Measurements from ENCODE around the gene CACNB2. TPM values are rescaled to one million over a fixed set of nuclear protein-coding genes. Genes with fewer than 3 reads are reported as not detected.

The CACNB2 gene
- total RNA-seq, 2 experiments from 2014 or later, result not detected

DNA sequence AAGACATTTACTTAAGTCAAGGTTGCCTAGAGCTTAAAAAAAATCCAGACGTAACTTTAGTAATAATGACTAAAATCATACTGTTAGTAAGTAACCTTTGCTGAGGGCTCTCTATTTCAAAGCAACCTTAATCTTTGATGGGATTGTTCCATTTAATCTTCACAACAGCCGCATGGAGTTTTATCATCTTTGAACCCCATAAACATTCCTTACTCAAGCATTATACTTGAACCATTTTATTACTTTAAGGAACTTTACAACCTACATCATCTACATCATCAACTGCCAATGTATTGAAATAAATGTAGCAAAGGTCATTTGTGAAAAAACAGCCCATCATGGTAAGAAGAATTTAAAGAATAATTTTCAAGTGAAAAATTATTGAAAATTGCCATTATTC is 22.9 kb upstream of the CACNB2 start:
- Mint-ChIP-seq H3K9me3 (ENCODE audit: low read depth) (no peaks in the 10 kb centered on the region), H3K27me3 (no peaks in the 10 kb centered on the region), H3K36me3 (ENCODE audit: low read depth) (no peaks in the 10 kb centered on the region), H3K4me3 (no peak overlapping the region), H3K4me1 (no peaks in the 10 kb centered on the region), H3K27ac (no peak overlapping the region)
- intact Hi-C loops (cut with DNase I, micrococcal nuclease), result no loop called here
- no peak for DNase-seq
- no peak for ATAC-seq
- ChIA-PET POLR2A (no interaction called here), CTCF (interaction anchor here (0.8 to 1.3 kb wide), 2 partner anchors 9 to 10 kb away, joined by 4 to 5 read pairs; no protein-coding TSS in a partner anchor)

DNA sequence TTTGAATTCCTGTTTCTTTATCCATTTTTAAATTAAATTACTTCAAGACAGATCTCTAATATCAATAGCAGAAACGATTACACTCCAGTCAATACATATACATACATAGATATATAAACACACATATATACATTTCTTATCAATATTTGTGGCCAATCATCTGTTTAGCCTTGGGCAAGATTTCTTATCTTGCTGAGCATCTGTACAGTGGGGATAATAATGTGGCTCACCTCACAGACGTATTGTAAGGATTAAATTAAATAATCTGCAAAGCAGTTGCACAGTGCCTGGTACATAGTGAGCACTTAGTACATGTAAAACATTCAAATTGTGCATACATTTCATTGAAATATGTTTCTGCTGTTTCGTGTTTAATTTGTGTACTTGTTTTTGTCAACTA is 17.5 kb upstream of the CACNB2 start:
- POLR2A ChIA-PET, result no interaction called here
- CTCF ChIA-PET, result no interaction called here

DNA sequence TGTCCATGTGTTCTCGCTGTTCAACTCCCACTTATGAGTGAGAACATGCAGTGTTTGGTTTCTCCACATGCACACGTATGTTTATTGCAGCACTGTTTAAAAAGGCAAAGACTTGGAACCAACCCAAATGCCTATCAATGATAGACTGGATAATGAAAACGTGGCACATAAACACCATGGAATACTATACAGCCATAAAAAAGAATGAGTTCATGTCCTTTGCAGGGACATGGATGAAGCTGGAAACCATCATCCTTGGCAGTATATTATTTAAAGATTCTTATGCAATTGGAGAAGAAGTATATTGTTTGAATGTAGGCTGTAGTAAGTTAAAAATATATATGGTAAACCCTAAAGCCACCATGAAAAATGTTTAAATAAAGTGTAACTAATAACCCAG is 7.2 kb upstream of the CACNB2 start:
- DNase-seq (no peak), ATAC-seq (no peak)
- Mint-ChIP-seq H3K4me3 (no peak overlapping the region), H3K27me3 (peaks cover 5% of the 10 kb centered on the region), H3K4me1 (no peaks in the 10 kb centered on the region), H3K27ac (no peak overlapping the region), H3K36me3 (ENCODE audit: low read depth) (no peaks in the 10 kb centered on the region), H3K9me3 (ENCODE audit: low read depth) (no peaks in the 10 kb centered on the region)
- ChIA-PET POLR2A (no interaction called here), CTCF (no interaction called here)
- intact Hi-C loops (cut with DNase I, micrococcal nuclease), result no loop called here

More for the DNA sequence above, 17.5 kb upstream of the CACNB2 start:
- DNase-seq, result no peak
- H3K9me3 Mint-ChIP-seq (ENCODE audit: low read depth), result no peaks in the 10 kb centered on the region
- H3K4me3 Mint-ChIP-seq, result no peak overlapping the region
- peaks cover 2% of the 10 kb centered on the region for H3K27me3 Mint-ChIP-seq
- no peaks in the 10 kb centered on the region for H3K36me3 Mint-ChIP-seq (ENCODE audit: low read depth)
- H3K4me1 Mint-ChIP-seq, result no peaks in the 10 kb centered on the region
- no peak overlapping the region for H3K27ac Mint-ChIP-seq
- no peak for ATAC-seq
- intact Hi-C loops (cut with DNase I, micrococcal nuclease), result no loop called here

DNA sequence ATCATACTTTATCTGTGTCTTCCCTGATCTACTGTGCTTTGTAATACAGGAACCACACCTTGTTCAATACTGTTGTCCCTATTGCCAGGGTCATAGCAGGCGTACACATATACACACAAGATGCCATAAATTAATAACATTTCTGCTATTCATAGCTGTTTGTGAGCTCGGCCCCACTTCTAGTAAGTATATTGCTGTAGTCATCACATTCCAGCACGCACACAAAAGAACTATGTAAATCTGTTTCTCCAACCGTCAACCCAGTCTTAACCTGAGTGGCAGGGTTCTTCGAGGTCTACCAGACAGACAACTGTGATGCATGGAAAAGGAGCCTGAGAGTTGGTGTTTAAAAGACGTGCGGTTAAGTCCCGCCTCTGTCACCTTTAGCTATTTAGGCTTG is 5.7 kb upstream of the CACNB2 start:
- Mint-ChIP-seq H3K36me3 (ENCODE audit: low read depth) (no peaks in the 10 kb centered on the region), H3K4me3 (no peak overlapping the region), H3K27me3 (peaks cover 9% of the 10 kb centered on the region), H3K27ac (no peak overlapping the region), H3K4me1 (no peaks in the 10 kb centered on the region), H3K9me3 (ENCODE audit: low read depth) (no peaks in the 10 kb centered on the region)
- no peak for ATAC-seq
- ChIA-PET CTCF (interaction anchor here (0.5 kb wide), 1 partner anchor 153 kb away, joined by 3 read pairs; no protein-coding TSS in a partner anchor), POLR2A (no interaction called here)
- no peak for DNase-seq
- intact Hi-C loops (cut with DNase I, micrococcal nuclease), result no loop called here

DNA sequence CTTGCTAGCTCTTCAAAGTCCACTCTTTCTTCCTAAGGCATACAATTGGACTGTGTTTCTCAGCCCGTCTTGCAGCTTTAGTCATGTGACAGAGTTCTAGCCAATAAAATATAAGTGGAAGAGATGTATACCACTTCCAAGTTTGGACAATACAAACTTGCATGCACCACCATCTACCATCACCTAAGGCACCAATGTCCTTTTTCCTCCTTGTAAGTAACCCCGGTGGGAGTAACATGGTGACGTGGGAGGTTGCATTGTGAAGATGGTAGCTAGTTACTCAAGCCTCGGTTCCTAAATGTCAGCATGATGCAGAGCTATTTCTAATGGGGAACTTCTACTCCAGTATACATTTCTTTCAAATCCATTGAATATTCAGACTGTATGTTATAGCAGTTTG is 5.3 kb upstream of the CACNB2 start:
- Mint-ChIP-seq H3K4me1 (no peaks in the 10 kb centered on the region), H3K4me3 (no peak overlapping the region), H3K9me3 (ENCODE audit: low read depth) (no peaks in the 10 kb centered on the region), H3K27me3 (peaks cover 13% of the 10 kb centered on the region), H3K36me3 (ENCODE audit: low read depth) (no peaks in the 10 kb centered on the region), H3K27ac (no peak overlapping the region)
- CTCF ChIA-PET, result no interaction called here
- DNase-seq (no peak), ATAC-seq (no peak)
- intact Hi-C loops (cut with DNase I, micrococcal nuclease), result no loop called here
- POLR2A ChIA-PET, result no interaction called here

DNA sequence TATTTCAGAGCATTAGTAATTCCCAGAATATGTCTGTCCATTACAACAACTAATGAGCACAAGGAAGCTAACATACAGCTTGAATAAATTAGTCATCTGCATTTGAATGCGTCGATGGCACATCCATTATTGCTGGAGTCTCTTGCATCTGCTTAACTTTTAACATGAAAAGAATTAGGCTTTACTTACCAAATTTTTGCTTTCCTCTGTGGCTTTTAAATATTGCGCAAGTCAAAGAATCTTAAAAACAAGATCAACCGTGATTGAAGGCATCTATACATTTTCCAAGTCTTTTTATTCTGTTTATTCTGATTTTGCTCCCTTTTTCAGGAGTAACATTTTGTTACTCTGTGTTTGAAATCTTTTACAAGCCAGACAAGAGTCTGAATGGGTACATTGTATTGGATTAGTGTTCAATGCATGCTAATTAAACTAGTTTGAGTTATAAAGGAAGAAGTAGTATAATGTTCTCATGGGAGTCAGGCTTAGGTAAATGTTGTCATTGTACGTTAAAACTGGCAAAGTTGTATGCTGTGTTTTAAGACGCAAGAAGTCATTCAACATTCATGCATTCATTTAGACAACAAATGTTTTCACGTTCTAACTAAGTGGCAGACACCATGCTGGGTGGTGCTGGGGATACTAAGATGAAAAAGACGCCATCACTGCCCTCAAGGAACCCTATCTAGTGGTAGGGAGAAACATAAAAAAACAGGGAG is 4.0 kb upstream of the CACNB2 start:
- Mint-ChIP-seq H3K9me3 (ENCODE audit: low read depth) (no peaks in the 10 kb centered on the region), H3K4me1 (no peaks in the 10 kb centered on the region), H3K4me3 (no peak overlapping the region), H3K36me3 (ENCODE audit: low read depth) (no peaks in the 10 kb centered on the region), H3K27ac (no peak overlapping the region), H3K27me3 (peaks cover 21% of the 10 kb centered on the region)
- CTCF ChIA-PET, result no interaction called here
- no peak for DNase-seq
- POLR2A ChIA-PET, result no interaction called here
- no peak for ATAC-seq
- intact Hi-C loops (cut with DNase I, micrococcal nuclease), result no loop called here

DNA sequence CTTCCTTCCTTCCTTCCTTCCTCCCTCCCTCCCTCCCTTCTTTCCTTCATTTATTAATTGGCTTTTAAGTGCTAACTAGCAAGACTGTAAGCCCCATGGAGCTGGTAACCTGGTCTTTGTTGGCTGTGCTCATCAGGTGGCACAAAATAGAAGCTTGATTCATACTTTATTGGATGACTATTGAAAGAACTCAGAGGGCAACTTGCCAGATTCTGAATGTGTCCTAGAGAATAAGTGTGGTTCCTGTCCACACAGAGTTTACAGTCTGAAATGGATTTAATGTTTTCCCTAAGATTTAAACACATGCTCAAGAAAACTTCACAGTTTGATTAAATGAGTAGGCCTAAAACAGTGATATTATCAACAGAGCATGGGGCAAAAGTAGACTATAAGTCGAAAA is 3.1 kb upstream of the CACNB2 start:
- intact Hi-C loops (cut with DNase I, micrococcal nuclease), result no loop called here
- CTCF ChIA-PET, result no interaction called here
- H3K27ac Mint-ChIP-seq, result no peak overlapping the region

DNA sequence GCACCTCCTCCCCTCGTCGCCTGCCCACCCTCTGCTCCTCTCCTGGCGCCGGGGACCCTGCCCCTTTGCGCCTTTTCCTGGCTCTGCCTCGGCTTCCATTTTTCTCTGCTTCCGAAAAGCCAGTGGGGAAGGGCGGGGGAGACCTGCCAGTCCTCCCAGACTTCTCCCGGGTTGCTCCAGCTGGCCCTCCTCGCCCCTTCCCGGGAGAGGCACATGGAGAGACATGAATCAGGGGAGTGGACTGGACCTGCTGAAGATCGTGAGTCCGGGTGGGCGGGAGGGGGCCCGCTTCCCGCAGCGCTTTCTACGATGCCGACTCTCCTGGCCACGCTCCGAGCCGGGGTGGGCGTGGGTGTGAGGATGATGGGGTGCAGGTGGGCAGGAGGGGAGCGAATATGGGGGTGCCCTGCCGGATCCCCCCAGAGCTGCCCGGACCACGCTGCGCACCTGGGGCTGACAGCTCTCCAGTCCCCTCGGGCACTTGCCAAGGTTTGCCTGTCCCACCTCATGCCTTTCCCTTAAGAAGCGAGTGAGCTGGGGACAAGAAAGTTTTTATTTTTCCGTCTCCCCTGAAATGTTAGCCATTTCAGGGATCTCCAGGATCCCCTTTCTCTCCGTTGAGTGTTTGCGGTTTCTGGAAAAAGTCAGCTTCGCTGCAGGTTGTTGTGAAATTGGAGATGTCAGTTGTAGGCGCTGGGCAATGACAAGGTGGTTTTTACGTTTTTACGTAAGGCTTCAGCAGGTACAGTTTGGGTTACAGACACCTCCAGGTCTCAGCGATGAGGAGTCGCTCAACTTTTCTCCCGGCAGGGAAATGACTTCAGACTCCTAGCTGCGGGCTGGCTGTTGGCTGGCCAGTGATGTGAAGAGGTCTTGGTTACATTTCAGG is 977 bp downstream of the CACNB2 start:
- intact Hi-C loops (cut with DNase I, micrococcal nuclease), result no loop called here

More for the DNA sequence above, 3.1 kb upstream of the CACNB2 start:
- no peak for DNase-seq
- H3K36me3 Mint-ChIP-seq (ENCODE audit: low read depth), result no peaks in the 10 kb centered on the region
- no peak for ATAC-seq
- POLR2A ChIA-PET, result no interaction called here
- H3K4me1 Mint-ChIP-seq, result peaks cover 3% of the 10 kb centered on the region
- H3K4me3 Mint-ChIP-seq, result no peak overlapping the region
- peaks cover 30% of the 10 kb centered on the region for H3K27me3 Mint-ChIP-seq
- no peaks in the 10 kb centered on the region for H3K9me3 Mint-ChIP-seq (ENCODE audit: low read depth)

DNA sequence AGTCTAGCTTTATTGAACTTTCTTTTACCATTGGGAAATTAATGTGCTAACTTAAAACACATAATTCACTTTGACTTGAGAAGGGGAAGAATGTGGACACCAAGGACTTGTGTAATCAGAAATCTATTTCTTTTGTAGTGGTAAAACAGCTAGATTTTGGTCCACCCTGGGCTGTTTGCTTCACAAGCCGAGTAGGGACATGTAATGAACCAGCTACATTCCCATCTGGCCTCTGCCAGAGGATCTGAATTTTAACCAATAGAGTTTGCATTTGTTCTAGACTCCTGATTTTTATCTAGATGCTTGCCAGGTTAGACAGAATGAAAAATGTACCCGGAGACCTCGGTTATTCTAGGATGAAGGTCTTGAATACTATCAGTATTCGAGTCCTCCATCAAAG is 1.9 kb downstream of the CACNB2 start:
- ATAC-seq (no peak), DNase-seq (no peak)
- POLR2A ChIA-PET, result no interaction called here
- Mint-ChIP-seq H3K27me3 (peaks cover 34% of the 10 kb centered on the region), H3K9me3 (ENCODE audit: low read depth) (no peaks in the 10 kb centered on the region), H3K4me3 (no peak overlapping the region), H3K36me3 (ENCODE audit: low read depth) (no peaks in the 10 kb centered on the region), H3K27ac (no peak overlapping the region), H3K4me1 (peaks cover 3% of the 10 kb centered on the region)
- intact Hi-C loops (cut with DNase I, micrococcal nuclease), result no loop called here
- CTCF ChIA-PET, result no interaction called here

More for the DNA sequence above, 977 bp downstream of the CACNB2 start:
- POLR2A ChIA-PET, result no interaction called here
- Mint-ChIP-seq H3K36me3 (ENCODE audit: low read depth) (no peaks in the 10 kb centered on the region), H3K9me3 (ENCODE audit: low read depth) (no peaks in the 10 kb centered on the region), H3K4me3 (no peak overlapping the region), H3K27ac (no peak overlapping the region), H3K4me1 (peaks cover 3% of the 10 kb centered on the region), H3K27me3 (peaks cover 36% of the 10 kb centered on the region)
- ATAC-seq (no peak), DNase-seq (no peak)
- CTCF ChIA-PET, result no interaction called here

DNA sequence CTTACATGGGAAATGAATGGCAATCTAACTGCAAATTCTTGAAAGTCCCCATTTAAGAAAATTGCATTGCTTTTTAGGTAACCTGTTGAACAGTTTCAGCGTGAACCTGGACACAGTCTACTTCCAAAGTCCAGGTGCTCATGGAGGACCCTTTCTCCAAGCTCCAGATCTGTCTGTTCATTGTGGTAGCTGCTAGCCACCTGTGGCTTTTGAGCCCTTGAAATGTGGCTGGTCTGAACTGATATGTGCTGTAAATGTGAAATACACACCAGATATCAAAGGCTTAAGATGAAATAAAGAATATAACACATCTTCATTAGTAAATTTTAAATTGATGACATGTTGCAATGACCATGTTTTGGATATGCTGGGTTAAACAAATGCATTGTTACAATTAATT is 4.2 kb downstream of the CACNB2 start:
- DNase-seq, result no peak
- Mint-ChIP-seq H3K4me3 (no peak overlapping the region), H3K27ac (no peak overlapping the region), H3K4me1 (peaks cover 3% of the 10 kb centered on the region), H3K9me3 (ENCODE audit: low read depth) (no peaks in the 10 kb centered on the region), H3K27me3 (peaks cover 28% of the 10 kb centered on the region), H3K36me3 (ENCODE audit: low read depth) (no peaks in the 10 kb centered on the region)
- no peak for ATAC-seq
- ChIA-PET POLR2A (no interaction called here), CTCF (interaction anchor here (0.7 kb wide), 1 partner anchor 133 kb away, joined by 3 read pairs; no protein-coding TSS in a partner anchor)
- intact Hi-C loops (cut with DNase I, micrococcal nuclease), result no loop called here

DNA sequence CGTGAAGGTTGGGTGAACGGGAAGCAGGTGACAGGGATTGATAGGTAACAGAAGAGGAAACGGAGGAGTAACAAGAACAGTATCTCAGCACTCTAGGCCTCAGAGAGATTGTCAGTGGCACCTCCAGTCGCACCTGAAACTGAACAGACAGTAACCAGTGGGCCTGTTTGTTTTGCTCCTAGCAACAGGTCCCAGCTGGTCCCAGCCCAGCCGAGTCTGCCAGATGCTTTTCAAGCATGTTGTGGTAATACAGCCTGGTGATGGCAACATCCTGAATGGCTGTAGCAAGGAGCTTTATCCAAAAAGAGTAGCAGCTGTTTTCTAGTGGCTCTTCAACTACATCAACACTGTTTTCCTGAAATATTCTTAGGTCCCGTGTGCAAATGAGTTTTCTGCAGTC is 4.7 kb downstream of the CACNB2 start:
- Mint-ChIP-seq H3K9me3 (ENCODE audit: low read depth) (no peaks in the 10 kb centered on the region), H3K36me3 (ENCODE audit: low read depth) (no peaks in the 10 kb centered on the region), H3K4me1 (peaks cover 3% of the 10 kb centered on the region), H3K27ac (no peak overlapping the region), H3K4me3 (no peak overlapping the region), H3K27me3 (peaks cover 22% of the 10 kb centered on the region)
- intact Hi-C loops (cut with DNase I, micrococcal nuclease), result no loop called here
- no peak for ATAC-seq
- ChIA-PET CTCF (interaction anchor here (0.7 kb wide), 2 partner anchors 21 to 134 kb away, joined by 3 read pairs; no protein-coding TSS in a partner anchor), POLR2A (no interaction called here)
- no peak for DNase-seq

DNA sequence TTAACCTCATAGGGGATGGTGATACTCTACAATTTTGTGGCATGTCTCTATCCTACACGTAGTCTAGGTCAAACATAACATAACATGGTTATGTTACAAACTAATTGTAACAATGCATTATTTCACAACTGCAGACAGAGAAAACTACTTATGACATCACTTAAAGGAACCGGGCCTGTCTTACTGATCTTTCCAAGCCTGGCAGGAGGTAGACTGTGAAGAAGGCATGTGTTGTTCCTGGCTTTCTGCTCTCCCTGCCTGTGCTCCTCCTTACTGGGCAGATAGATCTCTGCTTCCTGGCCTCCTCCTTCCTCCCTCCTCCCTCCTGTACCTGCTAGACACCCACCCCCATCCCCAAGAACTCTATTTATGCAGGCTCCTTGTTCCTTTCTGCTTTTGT is 5.4 kb downstream of the CACNB2 start:
- Mint-ChIP-seq H3K4me3 (no peak overlapping the region), H3K9me3 (ENCODE audit: low read depth) (no peaks in the 10 kb centered on the region), H3K36me3 (ENCODE audit: low read depth) (no peaks in the 10 kb centered on the region), H3K4me1 (peaks cover 3% of the 10 kb centered on the region), H3K27me3 (peaks cover 21% of the 10 kb centered on the region), H3K27ac (no peak overlapping the region)
- ATAC-seq (no peak), DNase-seq (no peak)
- intact Hi-C loops (cut with DNase I, micrococcal nuclease), result no loop called here
- CTCF ChIA-PET, result no interaction called here
- POLR2A ChIA-PET, result no interaction called here

All from activated CD4-positive, alpha-beta T cell treated with anti-CD3 and anti-CD28 coated beads for 36 hours (primary cell).